GM12878 (cell line): Measurements from ENCODE around the gene PLCXD1. TPM values are rescaled to one million over a fixed set of nuclear protein-coding genes. Genes with fewer than 3 reads are reported as not detected.
"Not testable (repeated sequence)": the region's sequence is repeated elsewhere in the genome, so short reads cannot be mapped to it uniquely, and the experiment has no call there.

Source experiments
- ATAC-seq: fragments of 200-7000 bp; cut with Tn5 transposase; 3 replicates; pipeline ENCODE4 v1.9.1; 2020; ENCODE audit warnings: mild to moderate bottlenecking, moderate library complexity
- BruUV-seq: library from RNA; stranded (reverse); fragments of 400-500 nt; replicated peaks from 2 replicates; lab custom pipeline; 2021; lab: Mats Ljungman, UMichigan
- CTCF ChIA-PET: fragments of 300-600 bp; sonication (Branson Sonifier 250); formaldehyde crosslinking; extraction: SDS; loops from one replicate; lab custom pipeline; 2021; ENCODE audit warnings: inconsistent platforms; lab: Yijun Ruan, JAX
- POLR2A ChIA-PET: fragments of 350-600 bp; formaldehyde crosslinking; extraction: SDS; loops from one replicate; lab custom pipeline; 2021; ENCODE audit warnings: inconsistent platforms; lab: Charles Lee
- RAD21 ChIA-PET: fragments of 300-600 bp; sonication (Branson Sonifier 250); formaldehyde crosslinking; loops from one replicate; lab custom pipeline; 2023; ENCODE audit warnings: antibody characterized with exemption; ENCODE audit not compliant: unreplicated experiment; lab: Charles Lee
- SMC1A ChIA-PET: fragments of 300-600 bp; sonication (Branson Sonifier 250); formaldehyde crosslinking; loops from one replicate; lab custom pipeline; 2023; ENCODE audit not compliant: unreplicated experiment, uncharacterized antibody; lab: Charles Lee
- DNase-seq: peaks from one replicate; pipeline ENCODE4 v3.0.0-alpha.2; 2011; ENCODE audit warnings: low read depth, low spot score
- FAIRE-seq: peaks from 3 replicates; lab custom pipeline; 2011; peaks lifted over from hg19 to GRCh38; lab: Jason Lieb, UNC
- H2AFZ ChIP-seq: 2 replicates; pipeline ENCODE4 v1.6.0; 2011; ENCODE audit warnings: low read depth, low read length, control low read depth; ENCODE audit not compliant: control insufficient read depth
- H3K27ac ChIP-seq: 2 replicates; pipeline ENCODE4 v1.5.1; 2011; ENCODE audit warnings: control low read depth; ENCODE audit not compliant: control insufficient read depth, insufficient read depth
- H3K27me3 ChIP-seq, 2 experiments: replicated peaks in 1 of 2; 2 replicates each; pipeline versions ENCODE4 v1.6.0 to v1.6.1; 2011; ENCODE audit warnings: low read length in 1 of 2; ENCODE audit not compliant: control insufficient read depth in 2 of 2, insufficient read depth in 2 of 2
- H3K36me3 ChIP-seq, 2 experiments: 2 replicates each; pipeline ENCODE4 v1.5.1; 2011; ENCODE audit warnings: low read length in 1 of 2; ENCODE audit not compliant: control insufficient read depth in 2 of 2, insufficient read depth in 2 of 2
- H3K4me1 ChIP-seq: 2 replicates; pipeline ENCODE4 v1.6.1; 2011; ENCODE audit warnings: mild to moderate bottlenecking, low read length, moderate library complexity, mixed read lengths; ENCODE audit not compliant: control insufficient read depth, insufficient read depth
- H3K4me2 ChIP-seq: 2 replicates; pipeline ENCODE4 v1.6.0; 2011; ENCODE audit warnings: control low read depth; ENCODE audit not compliant: control insufficient read depth, insufficient read depth
- H3K4me3 ChIP-seq: fragments of 200-600 bp; sonication (generic); 2 replicates; pipeline ENCODE4 v1.5.1; 2016
- H3K79me2 ChIP-seq: 2 replicates; pipeline ENCODE4 v1.6.0; 2011; ENCODE audit warnings: low read length; ENCODE audit not compliant: control insufficient read depth, insufficient read depth
- H3K9ac ChIP-seq: 2 replicates; pipeline ENCODE4 v1.8.0; 2011; ENCODE audit warnings: low read length, control low read depth, mixed read lengths; ENCODE audit not compliant: control insufficient read depth, insufficient read depth
- H3K9me3 ChIP-seq: replicated peaks from 3 replicates; pipeline ENCODE4 v1.5.1; 2011; ENCODE audit warnings: mild to moderate bottlenecking, low read length; ENCODE audit not compliant: control insufficient read depth, insufficient read depth
- H4K20me1 ChIP-seq: 2 replicates; pipeline ENCODE4 v1.6.0; 2011; ENCODE audit not compliant: control insufficient read depth, insufficient read depth
- KAT2A ChIP-seq: conservative IDR thresholded peaks from 2 replicates; pipeline ENCODE4 v1.6.1; 2011; ENCODE audit warnings: low read depth, low read length; ENCODE audit not compliant: control insufficient read depth
- MEF2B ChIP-seq: fragments of 450-650 bp; IDR thresholded peaks from 2 replicates; pipeline ENCODE4 v1.6.1; 2018; ENCODE audit warnings: mild to moderate bottlenecking, moderate library complexity; ENCODE audit not compliant: partially characterized antibody, poor library complexity, severe bottlenecking
- NBN ChIP-seq: fragments of 450-650 bp; IDR thresholded peaks from 2 replicates; pipeline ENCODE4 v1.6.1; 2016
- WGBS: methylation state at CpG from one replicate; pipeline ENCODE4 v1.1.6; 2016; ENCODE audit warnings: low lambda C conversion rate; ENCODE audit not compliant: insufficient replicate concordance, insufficient coverage; ENCODE audit errors: missing lambda C conversion rate; 5-methylcytosine and 5-hydroxymethylcytosine counted together
- in situ Hi-C: fragments of 300-500 bp; cut with MboI; formaldehyde crosslinking; loops from 9 replicates; pipeline ENCODE4 v1.14.3; 2018; ENCODE audit warnings: mixed read lengths
- intact Hi-C: fragments of 100-400 bp; cut with micrococcal nuclease; formaldehyde crosslinking; loops from one replicate; pipeline ENCODE4 v1.14.2; 2022; ENCODE audit not compliant: unreplicated experiment
- polyA plus RNA-seq, 11 experiments: library from polyadenylated mRNA; depleted of rRNA in 4 of 11; unstranded in 6 of 11; stranded (reverse) in 5 of 11; fragments of >200 nt; fragmentation: Nextera tagmentation in 4 of 11; fragmentation: Illumina TruSeq in 1 of 11; extraction: Ambion mirVana in 4 of 11; extraction: Trizol in 1 of 11; gene quantifications; 1 replicate in 1 of 11; 2 replicates in 10 of 11; pipeline versions ENCODE4 v1.2.1 to v1.2.3, GENCODE V29; 2011 to 2016; ENCODE audit warnings: inconsistent platforms in 2 of 11, missing spikeins in 2 of 11, low read depth in 1 of 11
- total RNA-seq, 4 experiments: library from RNA; depleted of rRNA in 3 of 4; stranded (reverse); fragments of >200 nt in 3 of 4; fragmentation: Illumina TruSeq in 1 of 4; extraction: Trizol in 1 of 4; gene quantifications; 2 replicates each; pipeline versions ENCODE4 v1.2.1 to v1.2.3, GENCODE V29; 2013 to 2021
- TF ChIP-seq, protein P1 (sequence below): fragments of 450-650 bp; formaldehyde crosslinking; IDR thresholded peaks from 2 replicates; pipeline ENCODE4 v1.5.0; 2022; ENCODE audit warnings: mild to moderate bottlenecking, missing genetic modification characterization

The PLCXD1 gene
- total and polyA plus RNA-seq, 10 of the 15 experiments (the other 5 are each of a cell fraction or from before 2014, with no cell fraction given): 2.4 to 49.7 (median 18.0) TPM

GRCh38 chrX:250965-251364 lies 30.2 kb upstream of the PLCXD1 start (continued):
- no peak for TF ChIP-seq KAT2A
- TF ChIP-seq NBN: no peak
- TF ChIP-seq, protein P1, sequence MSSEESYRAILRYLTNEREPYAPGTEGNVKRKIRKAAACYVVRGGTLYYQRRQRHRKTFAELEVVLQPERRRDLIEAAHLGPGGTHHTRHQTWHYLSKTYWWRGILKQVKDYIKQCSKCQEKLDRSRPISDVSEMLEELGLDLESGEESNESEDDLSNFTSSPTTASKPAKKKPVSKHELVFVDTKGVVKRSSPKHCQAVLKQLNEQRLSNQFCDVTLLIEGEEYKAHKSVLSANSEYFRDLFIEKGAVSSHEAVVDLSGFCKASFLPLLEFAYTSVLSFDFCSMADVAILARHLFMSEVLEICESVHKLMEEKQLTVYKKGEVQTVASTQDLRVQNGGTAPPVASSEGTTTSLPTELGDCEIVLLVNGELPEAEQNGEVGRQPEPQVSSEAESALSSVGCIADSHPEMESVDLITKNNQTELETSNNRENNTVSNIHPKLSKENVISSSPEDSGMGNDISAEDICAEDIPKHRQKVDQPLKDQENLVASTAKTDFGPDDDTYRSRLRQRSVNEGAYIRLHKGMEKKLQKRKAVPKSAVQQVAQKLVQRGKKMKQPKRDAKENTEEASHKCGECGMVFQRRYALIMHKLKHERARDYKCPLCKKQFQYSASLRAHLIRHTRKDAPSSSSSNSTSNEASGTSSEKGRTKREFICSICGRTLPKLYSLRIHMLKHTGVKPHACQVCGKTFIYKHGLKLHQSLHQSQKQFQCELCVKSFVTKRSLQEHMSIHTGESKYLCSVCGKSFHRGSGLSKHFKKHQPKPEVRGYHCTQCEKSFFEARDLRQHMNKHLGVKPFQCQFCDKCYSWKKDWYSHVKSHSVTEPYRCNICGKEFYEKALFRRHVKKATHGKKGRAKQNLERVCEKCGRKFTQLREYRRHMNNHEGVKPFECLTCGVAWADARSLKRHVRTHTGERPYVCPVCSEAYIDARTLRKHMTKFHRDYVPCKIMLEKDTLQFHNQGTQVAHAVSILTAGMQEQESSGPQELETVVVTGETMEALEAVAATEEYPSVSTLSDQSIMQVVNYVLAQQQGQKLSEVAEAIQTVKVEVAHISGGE (CRISPR knock-in tag): no peak
- no peak for TF ChIP-seq MEF2B

- H3K27ac ChIP-seq, H3K9me3 ChIP-seq, SMC1A ChIA-PET, RAD21 ChIA-PET, CTCF ChIA-PET, H3K79me2 ChIP-seq, H3K4me1 ChIP-seq, ATAC-seq, H3K36me3 ChIP-seq, FAIRE-seq, H4K20me1 ChIP-seq, POLR2A ChIA-PET, H3K27me3 ChIP-seq, in situ Hi-C loops, H3K9ac ChIP-seq, DNase-seq, H3K4me2 ChIP-seq, H2AFZ ChIP-seq, BruUV-seq, intact Hi-C loops, H3K4me3 ChIP-seq: not testable (repeated sequence)
- WGBS: 72% methylated on average over 17 of the region's 17 CpGs
These were observed 29.6 kb upstream of the PLCXD1 start for GRCh38 chrX:251396-252243.
